Nephron progenitor cell (in vitro differentiated cells): ENCODE measurements around the gene ZFR2.
"Not testable (repeated sequence)": the region's sequence is repeated elsewhere in the genome, so short reads cannot be mapped to it uniquely, and the experiment has no call there.

Source experiments
- DNase-seq: peaks from one replicate; pipeline ENCODE4 v3.0.0; 2021
- H3K27ac Mint-ChIP-seq: 2 replicates; pipeline ENCODE4 v1.8.0; 2021; ENCODE audit warnings: mild to moderate bottlenecking, moderate library complexity, mixed read lengths
- H3K27me3 Mint-ChIP-seq: 2 replicates; pipeline ENCODE4 v1.8.0; 2021; ENCODE audit warnings: mild to moderate bottlenecking, low read depth, mixed read lengths; ENCODE audit not compliant: poor library complexity
- H3K36me3 Mint-ChIP-seq: 2 replicates; pipeline ENCODE4 v1.8.0; 2021; ENCODE audit warnings: low read depth, mixed read lengths
- H3K4me1 Mint-ChIP-seq: 2 replicates; pipeline ENCODE4 v1.8.0; 2021; ENCODE audit warnings: mixed read lengths
- H3K4me3 Mint-ChIP-seq: 2 replicates; pipeline ENCODE4 v1.8.0; 2021; ENCODE audit warnings: mild to moderate bottlenecking, moderate library complexity, mixed read lengths
- H3K9me3 Mint-ChIP-seq: 2 replicates; pipeline ENCODE4 v1.8.0; 2021; ENCODE audit warnings: mild to moderate bottlenecking, moderate library complexity, mixed read lengths
- CTCF ChIP-seq: fragments of 200-600 bp; sonication (generic); IDR thresholded peaks from 2 replicates; pipeline ENCODE4 v1.5.0; 2021; ENCODE audit warnings: antibody characterized with exemption

ZFR2 gene

DNA sequence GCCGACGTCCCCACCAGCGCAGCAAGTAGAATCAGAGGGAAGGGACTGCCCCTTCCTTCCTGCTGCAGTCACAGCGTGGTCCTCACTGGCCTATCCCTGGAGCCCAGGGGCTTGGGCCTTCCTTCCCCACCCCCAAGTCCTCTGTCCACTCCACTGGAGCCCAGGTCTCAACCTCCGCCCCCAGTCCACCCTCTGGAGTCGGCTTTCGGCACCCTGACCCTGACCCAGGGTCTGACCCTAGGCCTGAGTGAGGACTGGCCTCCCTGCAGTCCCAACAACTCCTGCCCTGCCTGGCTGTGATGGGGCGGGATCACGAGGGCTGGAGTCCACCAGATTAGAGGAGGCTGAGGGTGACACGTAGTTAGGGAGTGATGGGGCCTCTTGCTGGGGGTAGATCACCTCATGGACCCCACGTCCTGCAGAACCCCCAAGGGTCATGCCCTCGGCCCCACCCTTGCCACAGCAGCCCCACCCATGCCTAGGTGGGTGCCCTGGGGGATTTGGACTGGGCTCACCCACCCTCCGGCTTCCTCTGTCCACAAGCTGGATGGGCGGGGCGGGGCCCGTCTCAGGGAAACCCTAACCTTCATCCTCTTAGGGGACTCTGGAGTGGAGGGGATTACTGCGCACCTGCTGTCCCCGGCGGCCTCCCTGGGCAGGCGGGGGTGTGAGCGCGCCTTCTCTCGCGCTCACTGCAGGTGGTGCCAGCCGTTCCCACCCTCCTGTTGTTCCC, 100.7 kb downstream of the ZFR2 start:
- Mint-ChIP-seq H3K27ac (no peak overlapping the region), H3K4me1 (peaks cover 30% of the 10 kb centered on the region), H3K9me3 (no peaks in the 10 kb centered on the region), H3K36me3 (peaks cover 5% of the 10 kb centered on the region), H3K4me3 (no peak overlapping the region), H3K27me3 (no peaks in the 10 kb centered on the region)
- DNase-seq = no peak
- TF ChIP-seq CTCF = no peak

DNA sequence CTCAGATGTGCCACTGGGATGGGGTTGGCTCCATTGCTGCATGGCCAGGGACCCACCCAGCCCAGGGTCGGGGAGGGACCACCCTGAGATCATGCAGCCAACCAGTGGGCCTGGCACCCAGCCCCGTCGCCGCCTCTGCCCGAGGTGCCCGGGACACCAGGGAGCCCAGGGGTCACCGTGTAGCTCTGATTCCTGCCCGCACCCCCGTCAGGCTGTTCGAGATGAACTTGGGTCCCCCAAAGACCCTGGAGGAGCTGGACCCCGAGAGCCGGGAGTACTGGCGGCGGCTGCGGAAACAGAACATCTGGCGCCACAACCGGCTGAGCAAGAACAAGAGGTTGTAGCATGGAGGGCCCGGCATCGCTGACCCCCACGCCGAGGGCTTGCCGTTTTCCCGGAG, 101.8 kb downstream of the ZFR2 start:
- Mint-ChIP-seq H3K27me3 (no peaks in the 10 kb centered on the region), H3K4me1 (peaks cover 25% of the 10 kb centered on the region), H3K36me3 (peaks cover 5% of the 10 kb centered on the region), H3K27ac (no peak overlapping the region), H3K4me3 (no peak overlapping the region), H3K9me3 (no peaks in the 10 kb centered on the region)
- TF ChIP-seq CTCF = no peak
- DNase-seq = no peak

DNA sequence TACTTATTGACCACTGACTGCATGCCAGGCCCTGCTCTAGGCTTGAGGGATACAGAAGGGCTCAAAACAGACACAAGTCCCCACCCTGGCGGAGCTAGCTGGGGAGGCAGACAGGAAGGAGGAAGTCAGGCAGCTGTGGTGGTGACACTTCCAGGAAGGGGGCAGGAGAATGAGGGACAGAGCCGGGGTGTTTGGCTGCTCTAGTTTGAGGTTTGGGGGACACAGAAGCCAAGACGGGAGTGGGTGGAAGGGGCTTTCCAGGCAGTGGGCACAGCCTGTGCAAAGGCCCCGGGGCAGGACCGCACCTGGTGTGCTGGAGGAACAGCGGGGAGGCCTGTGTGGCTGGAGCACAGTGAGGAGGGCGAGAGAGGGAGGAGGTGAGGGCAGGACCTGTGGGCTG, 102.3 kb downstream of the ZFR2 start:
- no peak for TF ChIP-seq CTCF
- Mint-ChIP-seq H3K27me3 (no peaks in the 10 kb centered on the region), H3K4me1 (peaks cover 19% of the 10 kb centered on the region), H3K4me3 (no peak overlapping the region), H3K9me3 (no peaks in the 10 kb centered on the region), H3K27ac (no peak overlapping the region), H3K36me3 (peaks cover 5% of the 10 kb centered on the region)
- no peak for DNase-seq

GRCh38 chr19:3765757-3766156, 103.1 kb downstream of the ZFR2 start:
- H3K4me3 Mint-ChIP-seq, H3K27ac Mint-ChIP-seq, DNase-seq, H3K9me3 Mint-ChIP-seq, H3K27me3 Mint-ChIP-seq, H3K36me3 Mint-ChIP-seq: not testable (repeated sequence)
- peaks cover 19% of the 10 kb centered on the region for H3K4me1 Mint-ChIP-seq

DNA sequence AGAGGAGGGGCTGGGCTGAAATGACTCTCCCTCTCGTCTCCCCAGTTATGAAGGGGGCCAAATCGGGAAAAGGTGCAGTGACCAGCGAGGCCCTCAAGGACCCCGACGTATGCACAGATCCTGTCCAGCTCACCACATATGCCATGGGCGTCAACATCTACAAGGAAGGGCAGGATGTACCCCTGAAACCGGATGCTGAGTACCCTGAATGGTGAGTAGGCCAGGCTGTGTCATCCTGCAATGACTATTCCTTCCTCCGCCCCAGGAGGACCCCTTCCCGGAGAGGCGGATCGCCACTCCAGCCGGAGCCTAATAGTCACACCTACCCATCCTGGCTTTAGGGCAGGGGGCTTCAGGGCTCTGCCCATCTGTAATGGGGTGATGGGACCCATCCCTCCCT, 103.7 kb downstream of the ZFR2 start:
- DNase-seq = no peak
- Mint-ChIP-seq H3K9me3 (no peaks in the 10 kb centered on the region), H3K4me1 (peaks cover 18% of the 10 kb centered on the region), H3K27me3 (no peaks in the 10 kb centered on the region), H3K4me3 (no peak overlapping the region), H3K27ac (no peak overlapping the region), H3K36me3 (peaks cover 5% of the 10 kb centered on the region)
- TF ChIP-seq CTCF = no peak

GRCh38 chr19:3762501-3763459, 106.1 kb downstream of the ZFR2 start, which contains the start of gene MRPL54:
TSS of gene MRPL54 (plus strand) at chr19:3762682. CDS start at chr19:3762701, 19 bp downstream.
- H3K9me3 Mint-ChIP-seq = no peaks in the 10 kb centered on the region

More at GRCh38 chr19:3762501-3763459, 106.1 kb downstream of the ZFR2 start, which contains the start of gene MRPL54:
- Mint-ChIP-seq H3K4me3 (peak within 1 kb of the TSS; percentile 97), H3K27ac (peak within 1 kb of the TSS; percentile 100), H3K27me3 (no peaks in the 10 kb centered on the region), H3K36me3 (no peaks in the 10 kb centered on the region), H3K4me1 (peaks cover 14% of the 10 kb centered on the region)
- no peak for TF ChIP-seq CTCF
- DNase-seq = peak; percentile 99
